H1 (cell line): ENCODE data around the gene ADCY5. TPM values are rescaled to one million over a fixed set of nuclear protein-coding genes. Genes with fewer than 3 reads are reported as not detected.

Source experiments
- CTCF ChIA-PET: fragments of 300-600 bp; sonication (Branson Sonifier 250); formaldehyde crosslinking; loops from one replicate; lab custom pipeline; 2021; ENCODE audit not compliant: partially characterized antibody; lab: Charles Lee
- POLR2A ChIA-PET: fragments of 300-600 bp; sonication (Branson Sonifier 250); formaldehyde crosslinking; loops from one replicate; lab custom pipeline; 2021; ENCODE audit warnings: inconsistent platforms; ENCODE audit not compliant: partially characterized antibody; lab: Charles Lee
- DNase-seq, 2 experiments: peaks; one replicate each; pipeline versions ENCODE4 v3.0.0 to v3.0.0-alpha.2; 2010 to 2022; ENCODE audit warnings: low spot score in 2 of 2, low read depth in 1 of 2, mixed read lengths in 1 of 2
- FAIRE-seq: peaks from 2 replicates; lab custom pipeline; 2011; peaks lifted over from hg19 to GRCh38; lab: Jason Lieb, UNC
- H2AFZ ChIP-seq: 2 replicates; pipeline ENCODE4 v1.8.1; 2012; ENCODE audit warnings: low read length, inconsistent platforms
- H2AK5ac ChIP-seq: 2 replicates; pipeline ENCODE4 v1.6.1; 2013; ENCODE audit warnings: low read depth, low read length
- H2BK120ac ChIP-seq: replicated peaks from 2 replicates; pipeline ENCODE3; 2013; ENCODE audit warnings: low read depth, low read length, inconsistent platforms
- H2BK12ac ChIP-seq: 2 replicates; pipeline ENCODE4 v1.6.1; 2013; ENCODE audit warnings: low read depth, low read length
- H2BK15ac ChIP-seq: 2 replicates; pipeline ENCODE4 v1.6.1; 2013; ENCODE audit warnings: low read length
- H2BK20ac ChIP-seq: 2 replicates; pipeline ENCODE4 v1.6.1; 2013; ENCODE audit warnings: low read length
- H2BK5ac ChIP-seq: 2 replicates; pipeline ENCODE4 v1.6.1; 2013; ENCODE audit warnings: low read depth, low read length
- H3K14ac ChIP-seq: 2 replicates; pipeline ENCODE4 v1.6.1; 2013; ENCODE audit warnings: inconsistent platforms; ENCODE audit not compliant: insufficient read length
- H3K18ac ChIP-seq: 2 replicates; pipeline ENCODE4 v1.6.1; 2013; ENCODE audit warnings: low read length; ENCODE audit errors: extremely low read depth
- H3K23ac ChIP-seq: 2 replicates; pipeline ENCODE4 v1.6.1; 2013; ENCODE audit warnings: inconsistent platforms; ENCODE audit not compliant: insufficient read length
- H3K23me2 ChIP-seq: 2 replicates; pipeline ENCODE4 v1.6.1; 2013; ENCODE audit warnings: low read depth, low read length
- H3K27ac ChIP-seq: 2 replicates; pipeline ENCODE4 v1.6.1; 2011; ENCODE audit warnings: low read depth, low read length, inconsistent platforms
- H3K27me3 ChIP-seq, 4 experiments: replicated peaks in 1 of 4; 1 replicate in 1 of 4; 2 replicates in 3 of 4; pipeline versions ENCODE4 v1.6.1 to v1.8.1; 2011 to 2013; ENCODE audit warnings: low read length in 3 of 4, mild to moderate bottlenecking in 3 of 4, inconsistent platforms in 2 of 4, mixed read lengths in 2 of 4, moderate library complexity in 1 of 4; ENCODE audit not compliant: control insufficient read depth in 3 of 4, insufficient read depth in 3 of 4; ENCODE audit errors: extremely low read depth in 1 of 4
- H3K36me3 ChIP-seq, 4 experiments: 2 replicates each; pipeline versions ENCODE4 v1.6.1 to v1.8.1; 2011 to 2013; ENCODE audit warnings: mild to moderate bottlenecking in 4 of 4, low read length in 3 of 4, moderate library complexity in 2 of 4, control low read depth in 1 of 4, inconsistent platforms in 1 of 4; ENCODE audit not compliant: insufficient read depth in 4 of 4, control insufficient read depth in 2 of 4
- H3K4ac ChIP-seq: replicated peaks from 2 replicates; pipeline ENCODE3; 2013; ENCODE audit warnings: low read length, low read depth, mixed read lengths, inconsistent platforms; ENCODE audit not compliant: insufficient read length
- H3K4me1 ChIP-seq, 4 experiments: replicated peaks in 1 of 4; 1 replicate in 1 of 4; 2 replicates in 3 of 4; pipeline versions ENCODE4 v1.6.1 to v1.8.1; 2011 to 2013; ENCODE audit warnings: low read length in 3 of 4, inconsistent platforms in 2 of 4, mixed read lengths in 1 of 4; ENCODE audit not compliant: insufficient read depth in 4 of 4, control insufficient read depth in 3 of 4
- H3K4me2 ChIP-seq, 2 experiments: 2 replicates each; pipeline versions ENCODE4 v1.6.1 to v1.8.1; 2011 to 2013; ENCODE audit warnings: low read depth in 2 of 2, low read length in 2 of 2, control low read depth in 1 of 2, inconsistent platforms in 1 of 2, mild to moderate bottlenecking in 1 of 2; ENCODE audit not compliant: insufficient read depth in 1 of 2
- H3K4me3 ChIP-seq, 4 experiments: fragments of 200-600, 300-600 bp in 1 of 4; sonication (generic), shearing (Covaris generic), sonication (Bioruptor Twin) in 1 of 4; 2 replicates each; pipeline versions ENCODE4 v1.5.1 to v1.8.1; 2011 to 2016; ENCODE audit warnings: low read length in 4 of 4, low read depth in 3 of 4, control low read depth in 2 of 4, inconsistent platforms in 2 of 4, mild to moderate bottlenecking in 2 of 4, mixed read lengths in 1 of 4, moderate library complexity in 1 of 4; ENCODE audit not compliant: insufficient read depth in 2 of 4; ENCODE audit errors: extremely low read depth in 1 of 4
- H3K56ac ChIP-seq: replicated peaks from 2 replicates; pipeline ENCODE3; 2013; ENCODE audit warnings: low read depth, mild to moderate bottlenecking, mixed read lengths, low read length, inconsistent platforms; ENCODE audit not compliant: insufficient read length
- H3K79me1 ChIP-seq: 2 replicates; pipeline ENCODE4 v1.6.1; 2013; ENCODE audit warnings: low read depth, low read length, control low read depth
- H3K79me2 ChIP-seq, 2 experiments: 2 replicates each; pipeline versions ENCODE4 v1.6.1 to v1.8.1; 2012 to 2013; ENCODE audit warnings: low read length in 2 of 2, mild to moderate bottlenecking in 2 of 2, inconsistent platforms in 1 of 2; ENCODE audit not compliant: insufficient read depth in 2 of 2, control insufficient read depth in 1 of 2
- H3K9ac ChIP-seq, 4 experiments: replicated peaks in 1 of 4; 1 replicate in 1 of 4; 2 replicates in 3 of 4; pipeline versions ENCODE4 v1.6.1 to v1.8.1; 2011 to 2013; ENCODE audit warnings: low read depth in 3 of 4, low read length in 3 of 4, control low read depth in 2 of 4, mild to moderate bottlenecking in 2 of 4, moderate library complexity in 2 of 4, inconsistent platforms in 1 of 4; ENCODE audit errors: extremely low read depth in 1 of 4
- H3K9me3 ChIP-seq, 2 experiments: 2 replicates each; pipeline versions ENCODE4 v1.6.1 to v1.8.1; 2012 to 2013; ENCODE audit warnings: mild to moderate bottlenecking in 2 of 2, moderate library complexity in 2 of 2, control low read depth in 1 of 2, inconsistent platforms in 1 of 2, low read depth in 1 of 2, low read length in 1 of 2, mixed read lengths in 1 of 2; ENCODE audit not compliant: insufficient read depth in 2 of 2
- H4K20me1 ChIP-seq, 2 experiments: replicated peaks in 1 of 2; 2 replicates each; pipeline versions ENCODE3 to v1.8.1; 2011 to 2013; ENCODE audit warnings: inconsistent platforms in 2 of 2, low read length in 2 of 2, mild to moderate bottlenecking in 1 of 2; ENCODE audit not compliant: insufficient read depth in 2 of 2, control insufficient read depth in 1 of 2
- H4K5ac ChIP-seq: 2 replicates; pipeline ENCODE4 v1.6.1; 2013; ENCODE audit warnings: low read length, low read depth, mixed read lengths, inconsistent platforms; ENCODE audit not compliant: insufficient read length
- H4K8ac ChIP-seq: 2 replicates; pipeline ENCODE4 v1.8.0; 2013; ENCODE audit warnings: mild to moderate bottlenecking, moderate library complexity, low read length, inconsistent platforms; ENCODE audit not compliant: insufficient read depth; ENCODE audit errors: extremely low read depth
- H4K91ac ChIP-seq: replicated peaks from 2 replicates; pipeline ENCODE3; 2013; ENCODE audit warnings: low read length, mixed read lengths, inconsistent platforms; ENCODE audit not compliant: insufficient read length
- BACH1 ChIP-seq: IDR thresholded peaks from 2 replicates; pipeline ENCODE4 v1.6.1; 2012; ENCODE audit warnings: low read length, improper control_type of control experiment
- BCL11A ChIP-seq, 2 experiments: IDR thresholded peaks; one replicate each; pipeline ENCODE4 v1.6.1; 2011; ENCODE audit warnings: low read depth in 2 of 2, low read length in 2 of 2, mild to moderate bottlenecking in 2 of 2
- CEBPB ChIP-seq: IDR thresholded peaks from 2 replicates; pipeline ENCODE4 v1.6.1; 2012; ENCODE audit warnings: low read depth, low read length
- E2F6 ChIP-seq: IDR thresholded peaks from 2 replicates; pipeline ENCODE4 v1.6.1; 2012; ENCODE audit warnings: inconsistent platforms
- JUN ChIP-seq: IDR thresholded peaks from 2 replicates; pipeline ENCODE4 v1.6.1; 2011; ENCODE audit warnings: low read depth, mild to moderate bottlenecking, improper control_type of control experiment, low read length
- JUND ChIP-seq: IDR thresholded peaks from 2 replicates; pipeline ENCODE4 v1.6.1; 2011; ENCODE audit warnings: mild to moderate bottlenecking, improper control_type of control experiment, low read length
- PHF8 ChIP-seq: fragments of 200-600 bp; sonication (generic); conservative IDR thresholded peaks from 2 replicates; pipeline ENCODE4 v1.7.1; 2012; ENCODE audit warnings: low read depth, mild to moderate bottlenecking, inconsistent platforms, low read length, moderate library complexity
- RFX5 ChIP-seq: IDR thresholded peaks from 2 replicates; pipeline ENCODE4 v1.6.1; 2011; ENCODE audit warnings: low read depth, low read length, improper control_type of control experiment, borderline replicate concordance
- RNF2 ChIP-seq: fragments of 200-900, 300-1000 bp; sonication (generic); IDR thresholded peaks from 2 replicates; pipeline ENCODE4 v1.7.1; 2016; ENCODE audit warnings: borderline replicate concordance, low read depth, mild to moderate bottlenecking, antibody characterized with exemption, low read length; ENCODE audit not compliant: poor library complexity, severe bottlenecking; ENCODE audit errors: missing control alignments
- WGBS, 2 experiments: shearing (Covaris generic) in 1 of 2; methylation state at CpG; one replicate each; pipeline versions ENCODE4 v1.1.6 to v1.1.7; 2013 to 2015; ENCODE audit warnings: low lambda C conversion rate in 2 of 2, mixed read lengths in 2 of 2, inconsistent platforms in 1 of 2, low coverage in 1 of 2, missing lambda C conversion rate in 1 of 2; ENCODE audit not compliant: insufficient replicate concordance in 2 of 2, insufficient coverage in 1 of 2, insufficient read length in 1 of 2; ENCODE audit errors: extremely low coverage in 1 of 2, missing lambda C conversion rate in 1 of 2; 5-methylcytosine and 5-hydroxymethylcytosine counted together
- polyA plus RNA-seq, 7 experiments: library from polyadenylated mRNA; depleted of rRNA in 3 of 7; stranded (reverse) in 5 of 7; unstranded in 2 of 7; fragments of >200 nt in 5 of 7; fragments of 200-250 nt in 2 of 7; gene quantifications; 1 replicate in 5 of 7; 2 replicates in 1 of 7; 4 replicates in 1 of 7; pipeline versions ENCODE4 v1.2.1 to v1.2.3, GENCODE V29; 2011 to 2013; ENCODE audit warnings: missing spikeins in 2 of 7, mixed read lengths in 2 of 7
- total RNA-seq: library from RNA; stranded (reverse); fragmentation: NEBNext Ultra II Directional; extraction: Animal tissue kit (Norgen Biotek cat#: 25700); gene quantifications from 2 replicates; pipeline ENCODE4 v1.2.1, GENCODE V29; 2021

Gene ADCY5
- total and polyA plus RNA-seq, 2 of the 8 experiments (the other 6 are each of a cell fraction or from before 2014, with no cell fraction given), result 18.9 to 40.8 TPM

GRCh38 chr3:123271466-123272159, 177.3 kb downstream of the ADCY5 start:
- Histone ChIP-seq H3K4me2 (no peak overlapping the region), H2BK120ac (no peak overlapping the region), H3K4me1 (0 out of 7 replicates have a peak, but pooled peaks cover 0 to 7% (median 0%) of the 10 kb centered on the region in 4 experiments), H2BK15ac (no peak overlapping the region), H4K91ac (no peak overlapping the region), H2BK12ac (no peak overlapping the region), H3K18ac (no peak overlapping the region), H3K9me3 (no peaks in the 10 kb centered on the region), H4K5ac (no peak overlapping the region), H2AK5ac (no peak overlapping the region), H3K23ac (no peak overlapping the region), H2BK5ac (no peak overlapping the region), H3K27me3 (no peaks in the 10 kb centered on the region), H3K14ac (no peak overlapping the region), H3K4ac (no peak overlapping the region), H3K79me1 (no peaks in the 10 kb centered on the region), H2AFZ (no peak overlapping the region), H4K20me1 (no peaks in the 10 kb centered on the region), H3K9ac (no peak overlapping the region), H3K79me2 (no peaks in the 10 kb centered on the region), H3K27ac (no peak overlapping the region), H2BK20ac (no peak overlapping the region), H3K23me2 (no peaks in the 10 kb centered on the region; the same call in 1 of the 2 replicates), H3K4me3 (no peak overlapping the region), H3K56ac (no peak overlapping the region), H3K36me3 (no peaks in the 10 kb centered on the region; a peak in 1 of 8 replicates)
- POLR2A ChIA-PET, result interaction anchor here (1.0 kb wide), 1 partner anchor 70 kb away, joined by 3 read pairs; the partner anchor contains the start of gene SEC22A
- DNase-seq, result no peak
- no peak for FAIRE-seq
- CTCF ChIA-PET, result interaction anchor here (0.8 to 1.6 kb wide), 4 partner anchors 11 to 110 kb away, joined by 3 to 6 read pairs (median 4); no protein-coding TSS in a partner anchor
- 76% methylated on average over 5 of the region's 5 CpGs; no CpG with 5 or more reads in 1 of the 2 experiments for WGBS, 2 experiments
- no peak for TF ChIP-seq RNF2
- no peak for TF ChIP-seq PHF8
- TF ChIP-seq JUN, result no peak
- no peak for TF ChIP-seq BACH1
- no peak for TF ChIP-seq E2F6
- TF ChIP-seq BCL11A (IDR thresholded peaks at IDR 0.05; ENCODE audit: low read depth in 2 of 2, low read length in 2 of 2), result no peak
- TF ChIP-seq RFX5, result no peak
- TF ChIP-seq CEBPB, result no peak
- no peak for TF ChIP-seq JUND
- TF ChIP-seq, all 59 proteins: peak for 0
- H4K8ac ChIP-seq, result no peak overlapping the region
